Stimulated activated naive B cell treated with anti-CD40 and anti-IgM and Interleukin-4, amounts not matched to agents 10 μg/mL and 1 μg/mL and 100 μg/mL, for 72 hours (primary cell): ENCODE measurements around the gene UBN2.
A peak's percentile ranks its signal among the peaks of the same experiment; 100 is the strongest.
"Not testable (repeated sequence)": the region's sequence is repeated elsewhere in the genome, so short reads cannot be mapped to it uniquely, and the experiment has no call there.

ENCODE experiments used
- ATAC-seq, 2 donors: fragments of 150-1000 bp; cut with Tn5 transposase; replicated peaks; 2 replicates each; pipeline ENCODE4 v1.10.0; 2021; ENCODE audit warnings: moderate library complexity in 1 of 2
- DNase-seq: peaks from one replicate; pipeline ENCODE4 v3.0.0; 2021
- H3K27ac Mint-ChIP-seq: one replicate; pipeline ENCODE4 v1.8.0; 2022; ENCODE audit warnings: mild to moderate bottlenecking, mixed read lengths
- H3K27me3 Mint-ChIP-seq, 2 donors: one replicate each; pipeline ENCODE4 v1.8.0; 2022; ENCODE audit warnings: mixed read lengths in 2 of 2
- H3K36me3 Mint-ChIP-seq, 2 donors: one replicate each; pipeline ENCODE4 v1.8.0; 2022; ENCODE audit warnings: mixed read lengths in 2 of 2, mild to moderate bottlenecking in 1 of 2
- H3K4me1 Mint-ChIP-seq, 2 donors: one replicate each; pipeline ENCODE4 v1.8.0; 2022; ENCODE audit warnings: mixed read lengths in 2 of 2, mild to moderate bottlenecking in 1 of 2
- H3K4me3 Mint-ChIP-seq, 2 donors: one replicate each; pipeline ENCODE4 v1.8.0; 2022; ENCODE audit warnings: mild to moderate bottlenecking in 2 of 2, mixed read lengths in 2 of 2, moderate library complexity in 1 of 2
- H3K9me3 Mint-ChIP-seq, 2 donors: one replicate each; pipeline ENCODE4 v1.8.0; 2022; ENCODE audit warnings: mixed read lengths in 2 of 2, mild to moderate bottlenecking in 1 of 2

The UBN2 gene

DNA sequence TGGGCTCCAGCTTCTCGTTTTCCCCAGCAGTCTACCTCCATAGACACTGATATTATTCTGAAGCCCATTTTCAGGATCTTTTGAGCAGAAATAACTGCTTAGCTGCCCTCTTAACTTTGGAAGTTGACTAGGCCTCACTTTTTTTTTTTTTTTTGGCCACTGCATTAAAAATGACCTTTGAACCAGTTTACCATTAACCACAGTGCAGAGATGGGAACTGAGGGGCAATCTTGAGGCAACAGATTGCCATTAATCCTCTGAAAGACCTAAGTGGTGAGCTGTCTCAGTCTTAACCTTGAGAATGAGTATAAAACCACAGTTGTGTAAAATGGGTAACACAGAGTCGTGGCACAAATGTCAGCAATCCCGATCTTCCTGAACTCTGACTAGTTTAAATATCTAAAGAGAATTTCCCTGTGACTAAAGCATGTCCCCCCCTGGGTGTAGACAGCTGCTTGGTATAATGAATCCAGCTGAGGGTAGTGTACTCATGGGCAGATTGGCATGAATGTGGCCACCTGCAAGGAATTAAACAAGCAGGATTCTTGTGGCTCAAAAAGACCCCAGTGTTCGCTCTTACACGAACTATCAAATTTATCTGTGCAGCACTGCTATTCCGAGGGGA is 64.0 kb downstream of the UBN2 start:
- Mint-ChIP-seq H3K27me3 (no peaks in the 10 kb centered on the region), H3K4me1 (peaks cover 5 to 7% of the 10 kb centered on the region in 2 donors), H3K27ac (no peak overlapping the region), H3K9me3 (no peaks in the 10 kb centered on the region), H3K36me3 (peaks cover 11 to 22% of the 10 kb centered on the region in 2 donors), H3K4me3 (no peak overlapping the region)
- no peak for DNase-seq
- ATAC-seq, result no peak

- Mint-ChIP-seq H3K27ac (no peak overlapping the region), H3K4me1 (peaks cover 5 to 7% of the 10 kb centered on the region in 2 donors), H3K9me3 (no peaks in the 10 kb centered on the region), H3K36me3 (peaks cover 15 to 31% of the 10 kb centered on the region in 2 donors), H3K4me3 (no peak overlapping the region), H3K27me3 (no peaks in the 10 kb centered on the region)
- no peak for DNase-seq
- ATAC-seq, result no peak
Observed at GRCh38 chr7:139297795-139298194, 66.8 kb downstream of the UBN2 start.

- no peak for DNase-seq
- Mint-ChIP-seq H3K36me3 (peaks cover 18 to 32% of the 10 kb centered on the region in 2 donors), H3K4me1 (peaks cover 5 to 7% of the 10 kb centered on the region in 2 donors), H3K4me3 (no peak overlapping the region), H3K27me3 (no peaks in the 10 kb centered on the region), H3K9me3 (no peaks in the 10 kb centered on the region), H3K27ac (no peak overlapping the region)
- ATAC-seq, result no peak
Observed at GRCh38 chr7:139299296-139299695, 68.3 kb downstream of the UBN2 start.

- Mint-ChIP-seq H3K27me3 (no peaks in the 10 kb centered on the region), H3K36me3 (peaks cover 15 to 28% of the 10 kb centered on the region in 2 donors), H3K4me3 (no peak overlapping the region), H3K9me3 (no peaks in the 10 kb centered on the region), H3K4me1 (peaks cover 5 to 7% of the 10 kb centered on the region in 2 donors), H3K27ac (no peak overlapping the region)
- ATAC-seq, result no peak
- DNase-seq, result no peak
Observed at GRCh38 chr7:139300390-139300789, 69.4 kb downstream of the UBN2 start.

DNA sequence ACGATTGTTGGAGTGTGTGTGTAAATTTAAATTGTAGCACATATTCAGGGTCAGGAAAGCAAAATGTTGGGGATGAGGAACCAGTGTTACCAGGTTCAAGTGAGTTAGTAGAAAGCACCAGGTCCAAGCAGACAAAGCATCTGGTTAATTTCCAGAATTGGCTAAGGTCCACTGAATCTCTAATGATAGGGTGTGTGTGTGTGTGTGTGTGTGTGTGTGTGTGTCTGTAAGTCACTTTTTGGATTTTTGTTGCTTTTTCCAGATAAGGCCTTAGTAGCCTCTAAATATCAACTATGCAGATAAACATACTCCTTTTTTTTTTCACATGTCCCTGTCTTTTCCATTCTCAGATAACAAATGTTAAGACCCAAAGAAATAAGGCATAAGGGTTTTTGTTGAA is 73.5 kb downstream of the UBN2 start:
- Mint-ChIP-seq H3K36me3 (peaks cover 15 to 24% of the 10 kb centered on the region in 2 donors), H3K4me1 (no peaks in the 10 kb centered on the region), H3K27ac (peak overlapping the region; percentile 7), H3K4me3 (no peak overlapping the region), H3K27me3 (no peaks in the 10 kb centered on the region), H3K9me3 (no peaks in the 10 kb centered on the region)
- DNase-seq (no peak), ATAC-seq (no peak)

- H3K36me3 Mint-ChIP-seq, result no peaks in the 10 kb centered on the region
- DNase-seq (no peak), ATAC-seq (no peak)
- H3K27me3 Mint-ChIP-seq, result peaks cover 0 to 6% of the 10 kb centered on the region in 2 donors
- H3K27ac Mint-ChIP-seq, result no peak overlapping the region
- H3K4me3 Mint-ChIP-seq, result no peak overlapping the region
- H3K4me1 Mint-ChIP-seq, result no peaks in the 10 kb centered on the region
- no peaks in the 10 kb centered on the region for H3K9me3 Mint-ChIP-seq
Observed at GRCh38 chr7:139317939-139318505, 87.0 kb downstream of the UBN2 start.

DNA sequence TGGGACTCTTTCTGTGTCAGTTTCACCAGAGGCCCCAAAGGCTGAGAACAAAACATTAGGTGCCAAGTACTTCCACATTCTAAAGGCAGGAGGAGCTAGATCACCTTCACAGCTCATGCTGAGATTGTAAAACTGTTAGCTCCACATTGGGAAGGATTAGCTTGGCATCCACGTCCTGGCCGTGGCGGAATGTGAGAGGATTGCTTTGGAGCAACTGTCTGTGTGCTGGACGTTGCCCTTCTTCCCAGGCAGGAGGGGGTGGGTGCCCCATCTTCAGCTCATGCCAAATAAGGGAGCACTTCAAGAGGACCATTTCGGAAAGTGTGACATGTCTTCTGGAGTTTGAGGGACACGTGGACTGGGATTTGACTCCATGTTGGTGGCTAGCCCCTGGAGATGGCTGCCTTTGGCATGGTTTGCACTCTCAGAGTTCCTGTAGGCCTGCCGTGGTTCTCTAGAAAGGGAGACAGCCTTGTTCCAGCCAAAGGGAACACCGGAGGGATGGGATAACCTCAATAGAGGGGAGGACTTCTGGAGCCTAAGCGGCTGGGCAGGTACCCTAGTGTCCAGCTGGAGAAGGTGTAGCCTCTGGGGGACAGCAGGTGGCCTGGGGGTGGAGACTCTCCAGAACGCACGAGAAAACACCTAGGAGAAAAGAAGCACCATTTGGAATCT is 90.2 kb downstream of the UBN2 start:
- Mint-ChIP-seq H3K36me3 (no peaks in the 10 kb centered on the region), H3K27me3 (peaks cover 0 to 6% of the 10 kb centered on the region in 2 donors), H3K4me1 (no peaks in the 10 kb centered on the region), H3K4me3 (no peak overlapping the region), H3K27ac (no peak overlapping the region), H3K9me3 (no peaks in the 10 kb centered on the region)
- ATAC-seq (no peak), DNase-seq (no peak)

DNA sequence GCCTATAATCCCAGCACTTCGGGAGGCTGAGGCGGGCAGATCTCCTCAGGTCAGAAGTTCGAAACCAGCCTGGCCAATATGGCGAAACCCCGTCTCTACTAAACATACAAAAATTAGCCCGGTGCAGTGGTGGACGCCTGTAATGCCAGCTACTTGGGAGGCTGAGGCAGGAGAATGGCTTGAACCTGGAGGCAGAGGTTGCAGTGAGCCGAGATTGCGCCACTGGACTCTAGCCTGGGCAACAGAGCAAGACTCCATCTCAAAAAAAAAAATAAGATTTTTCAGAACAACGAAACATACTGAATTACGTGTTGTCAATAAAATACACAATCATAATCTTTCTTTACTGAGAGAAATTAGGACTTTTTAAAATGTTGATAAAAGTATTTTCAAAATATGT is 93.7 kb downstream of the UBN2 start:
- not testable (repeated sequence) for H3K27ac Mint-ChIP-seq, H3K4me1 Mint-ChIP-seq, H3K9me3 Mint-ChIP-seq, DNase-seq, H3K36me3 Mint-ChIP-seq, H3K27me3 Mint-ChIP-seq, H3K4me3 Mint-ChIP-seq, ATAC-seq

DNA sequence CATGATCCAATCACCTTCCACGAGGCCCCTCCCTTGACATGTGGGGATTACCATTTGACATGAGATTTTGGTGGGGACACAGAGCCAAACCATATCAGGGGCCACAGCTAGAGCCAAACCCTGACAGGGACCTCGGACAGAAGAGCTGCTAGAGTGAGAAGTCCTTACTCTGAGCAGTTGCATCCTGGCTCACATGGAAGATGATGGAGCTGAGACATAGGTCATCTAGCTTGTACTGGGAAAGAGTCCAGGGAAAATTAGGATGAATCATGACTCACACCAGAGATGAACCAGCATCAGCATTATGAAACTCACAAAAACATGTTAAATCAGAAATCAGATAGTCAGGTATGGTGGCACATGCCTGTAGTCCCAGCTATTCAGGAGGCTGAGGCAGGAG is 97.3 kb downstream of the UBN2 start:
- peaks cover 0 to 1% of the 10 kb centered on the region in 2 donors for H3K36me3 Mint-ChIP-seq
- no peak overlapping the region for H3K4me3 Mint-ChIP-seq
- DNase-seq (no peak), ATAC-seq (no peak)
- H3K4me1 Mint-ChIP-seq, result peaks cover 0 to 10% of the 10 kb centered on the region in 2 donors
- H3K9me3 Mint-ChIP-seq, result no peaks in the 10 kb centered on the region
- H3K27ac Mint-ChIP-seq, result no peak overlapping the region
- H3K27me3 Mint-ChIP-seq, result peaks cover 0 to 5% of the 10 kb centered on the region in 2 donors

- H3K9me3 Mint-ChIP-seq, result no peaks in the 10 kb centered on the region
- H3K4me3 Mint-ChIP-seq, result no peak overlapping the region
- ATAC-seq, result no peak
Observed at GRCh38 chr7:139329119-139329518, 98.1 kb downstream of the UBN2 start.

GRCh38 chr7:139330333-139331030 is 99.4 kb downstream of the UBN2 start:
- H3K4me1 Mint-ChIP-seq, result peaks cover 0 to 10% of the 10 kb centered on the region in 2 donors
- DNase-seq, result no peak
- H3K27ac Mint-ChIP-seq, result no peak overlapping the region
- H3K36me3 Mint-ChIP-seq, result peaks cover 0 to 1% of the 10 kb centered on the region in 2 donors
- H3K9me3 Mint-ChIP-seq, result no peaks in the 10 kb centered on the region
- H3K4me3 Mint-ChIP-seq, result no peak overlapping the region
- ATAC-seq, result no peak
- H3K27me3 Mint-ChIP-seq, result peaks cover 0 to 5% of the 10 kb centered on the region in 2 donors

More at GRCh38 chr7:139329119-139329518, 98.1 kb downstream of the UBN2 start:
- peaks cover 0 to 10% of the 10 kb centered on the region in 2 donors for H3K4me1 Mint-ChIP-seq
- H3K27me3 Mint-ChIP-seq, result peaks cover 0 to 5% of the 10 kb centered on the region in 2 donors
- no peak for DNase-seq
- H3K36me3 Mint-ChIP-seq, result peaks cover 0 to 1% of the 10 kb centered on the region in 2 donors
- H3K27ac Mint-ChIP-seq, result no peak overlapping the region

DNA sequence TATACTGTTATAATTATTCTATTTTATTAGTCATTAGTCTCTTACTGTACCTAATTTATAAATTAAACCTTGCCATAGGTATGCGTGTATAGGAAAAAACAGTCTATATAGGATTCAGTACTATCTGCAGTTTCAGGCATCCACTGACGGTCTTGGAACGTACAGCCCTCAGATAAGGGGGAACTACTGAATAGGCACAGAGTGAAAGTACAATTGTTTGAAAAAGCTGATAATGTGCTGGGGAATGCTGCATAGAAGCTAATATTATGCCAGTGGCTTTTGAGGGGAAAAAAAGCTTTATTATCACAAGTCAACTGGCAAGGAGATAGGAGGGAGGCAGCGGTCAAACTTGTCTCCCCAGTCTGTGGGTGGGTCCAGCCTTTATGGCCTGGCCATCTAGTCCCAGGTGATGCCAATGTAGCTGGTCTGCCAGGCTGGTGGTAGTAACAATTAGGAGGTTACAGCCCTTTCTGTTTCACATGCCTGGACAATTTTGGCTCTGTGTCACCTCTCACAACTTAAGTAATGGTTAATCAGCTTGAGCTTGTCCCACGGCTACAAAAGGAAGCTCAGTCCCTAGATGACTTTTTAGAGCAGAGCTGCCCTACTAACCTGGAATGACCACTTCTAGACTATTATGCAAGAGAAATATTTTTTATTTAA is 101.8 kb downstream of the UBN2 start:
- DNase-seq, result no peak
- Mint-ChIP-seq H3K27ac (no peak overlapping the region), H3K4me3 (no peak overlapping the region), H3K4me1 (peaks cover 0 to 10% of the 10 kb centered on the region in 2 donors), H3K36me3 (peaks cover 0 to 1% of the 10 kb centered on the region in 2 donors), H3K9me3 (no peaks in the 10 kb centered on the region), H3K27me3 (no peaks in the 10 kb centered on the region)
- no peak for ATAC-seq

- ATAC-seq, H3K27me3 Mint-ChIP-seq, DNase-seq, H3K4me3 Mint-ChIP-seq, H3K36me3 Mint-ChIP-seq, H3K27ac Mint-ChIP-seq, H3K4me1 Mint-ChIP-seq, H3K9me3 Mint-ChIP-seq: not testable (repeated sequence)
Observed at GRCh38 chr7:139333443-139333842, 102.4 kb downstream of the UBN2 start.
